Amniotic stem cell (primary cell): ENCODE measurements around the gene SDCBP2.
A peak's percentile ranks its signal among the peaks of the same experiment; 100 is the strongest.

Source experiments
- DNase-seq: peaks from one replicate; lab custom pipeline; 2025; lab: John Stamatoyannopoulos, UW

The SDCBP2 gene

GRCh38 chr20:1312904-1313235, 16.1 kb downstream of the SDCBP2 start:
- DNase-seq: no peak

- DNase-seq: no peak
These were observed 16.6 kb downstream of the SDCBP2 start for GRCh38 chr20:1312308-1312707.

GRCh38 chr20:1310506-1311190, 18.3 kb downstream of the SDCBP2 start:
- DNase-seq: no peak

- no peak for DNase-seq
These were observed 18.9 kb downstream of the SDCBP2 start for GRCh38 chr20:1310071-1310470.

GRCh38 chr20:1309439-1309847, 19.5 kb downstream of the SDCBP2 start:
- no peak for DNase-seq

GRCh38 chr20:1308702-1309095, 20.2 kb downstream of the SDCBP2 start:
- no peak for DNase-seq

- DNase-seq: no peak
These were observed 20.8 kb downstream of the SDCBP2 start for GRCh38 chr20:1308067-1308701.

- DNase-seq: no peak
These were observed 21.4 kb downstream of the SDCBP2 start for GRCh38 chr20:1307571-1307971.

GRCh38 chr20:1307171-1307570, 21.8 kb downstream of the SDCBP2 start:
- DNase-seq: no peak

- no peak for DNase-seq
These were observed 22.4 kb downstream of the SDCBP2 start for GRCh38 chr20:1306316-1307135.

- DNase-seq: no peak
These were observed 23.2 kb downstream of the SDCBP2 start for GRCh38 chr20:1305712-1306111.

GRCh38 chr20:1304710-1305515, 24.0 kb downstream of the SDCBP2 start:
- no peak for DNase-seq

GRCh38 chr20:1302685-1303541, 26.0 kb downstream of the SDCBP2 start:
- no peak for DNase-seq

GRCh38 chr20:1301031-1301529, 27.9 kb downstream of the SDCBP2 start:
- peak; percentile 14 for DNase-seq

- DNase-seq: no peak
These were observed 28.7 kb downstream of the SDCBP2 start for GRCh38 chr20:1300083-1300840.

GRCh38 chr20:1299522-1299921, 29.4 kb downstream of the SDCBP2 start:
- no peak for DNase-seq

GRCh38 chr20:1298888-1299511, 29.9 kb downstream of the SDCBP2 start:
- no peak for DNase-seq

GRCh38 chr20:1298166-1298565, 30.8 kb downstream of the SDCBP2 start:
- no peak for DNase-seq

GRCh38 chr20:1297486-1297885, 31.5 kb downstream of the SDCBP2 start:
- DNase-seq: no peak

GRCh38 chr20:1296922-1297321, 32.0 kb downstream of the SDCBP2 start:
- DNase-seq: no peak
